GM12878 (cell line): ENCODE measurements around the gene ORAI1. TPM values are rescaled to one million over a fixed set of nuclear protein-coding genes. Genes with fewer than 3 reads are reported as not detected.

Source experiments
- ATAC-seq: fragments of 200-7000 bp; cut with Tn5 transposase; 3 replicates; pipeline ENCODE4 v1.9.1; 2020; ENCODE audit warnings: mild to moderate bottlenecking, moderate library complexity
- BruUV-seq: library from RNA; stranded (reverse); fragments of 400-500 nt; replicated peaks from 2 replicates; lab custom pipeline; 2021; lab: Mats Ljungman, UMichigan
- CTCF ChIA-PET: fragments of 300-600 bp; sonication (Branson Sonifier 250); formaldehyde crosslinking; extraction: SDS; loops from one replicate; lab custom pipeline; 2021; ENCODE audit warnings: inconsistent platforms; lab: Yijun Ruan, JAX
- POLR2A ChIA-PET: fragments of 350-600 bp; formaldehyde crosslinking; extraction: SDS; loops from one replicate; lab custom pipeline; 2021; ENCODE audit warnings: inconsistent platforms; lab: Charles Lee
- RAD21 ChIA-PET: fragments of 300-600 bp; sonication (Branson Sonifier 250); formaldehyde crosslinking; loops from one replicate; lab custom pipeline; 2023; ENCODE audit warnings: antibody characterized with exemption; ENCODE audit not compliant: unreplicated experiment; lab: Charles Lee
- SMC1A ChIA-PET: fragments of 300-600 bp; sonication (Branson Sonifier 250); formaldehyde crosslinking; loops from one replicate; lab custom pipeline; 2023; ENCODE audit not compliant: unreplicated experiment, uncharacterized antibody; lab: Charles Lee
- DNase-seq: peaks from one replicate; pipeline ENCODE4 v3.0.0-alpha.2; 2011; ENCODE audit warnings: low read depth, low spot score
- FAIRE-seq: peaks from 3 replicates; lab custom pipeline; 2011; peaks lifted over from hg19 to GRCh38; lab: Jason Lieb, UNC
- H2AFZ ChIP-seq: 2 replicates; pipeline ENCODE4 v1.6.0; 2011; ENCODE audit warnings: low read depth, low read length, control low read depth; ENCODE audit not compliant: control insufficient read depth
- H3K27ac ChIP-seq: 2 replicates; pipeline ENCODE4 v1.5.1; 2011; ENCODE audit warnings: control low read depth; ENCODE audit not compliant: control insufficient read depth, insufficient read depth
- H3K27me3 ChIP-seq, 2 experiments: replicated peaks in 1 of 2; 2 replicates each; pipeline versions ENCODE4 v1.6.0 to v1.6.1; 2011; ENCODE audit warnings: low read length in 1 of 2; ENCODE audit not compliant: control insufficient read depth in 2 of 2, insufficient read depth in 2 of 2
- H3K36me3 ChIP-seq, 2 experiments: 2 replicates each; pipeline ENCODE4 v1.5.1; 2011; ENCODE audit warnings: low read length in 1 of 2; ENCODE audit not compliant: control insufficient read depth in 2 of 2, insufficient read depth in 2 of 2
- H3K4me1 ChIP-seq: 2 replicates; pipeline ENCODE4 v1.6.1; 2011; ENCODE audit warnings: mild to moderate bottlenecking, low read length, moderate library complexity, mixed read lengths; ENCODE audit not compliant: control insufficient read depth, insufficient read depth
- H3K4me2 ChIP-seq: 2 replicates; pipeline ENCODE4 v1.6.0; 2011; ENCODE audit warnings: control low read depth; ENCODE audit not compliant: control insufficient read depth, insufficient read depth
- H3K4me3 ChIP-seq: fragments of 200-600 bp; sonication (generic); 2 replicates; pipeline ENCODE4 v1.5.1; 2016
- H3K79me2 ChIP-seq: 2 replicates; pipeline ENCODE4 v1.6.0; 2011; ENCODE audit warnings: low read length; ENCODE audit not compliant: control insufficient read depth, insufficient read depth
- H3K9ac ChIP-seq: 2 replicates; pipeline ENCODE4 v1.8.0; 2011; ENCODE audit warnings: low read length, control low read depth, mixed read lengths; ENCODE audit not compliant: control insufficient read depth, insufficient read depth
- H3K9me3 ChIP-seq: replicated peaks from 3 replicates; pipeline ENCODE4 v1.5.1; 2011; ENCODE audit warnings: mild to moderate bottlenecking, low read length; ENCODE audit not compliant: control insufficient read depth, insufficient read depth
- H4K20me1 ChIP-seq: 2 replicates; pipeline ENCODE4 v1.6.0; 2011; ENCODE audit not compliant: control insufficient read depth, insufficient read depth
- BHLHE40 ChIP-seq, 2 experiments: fragments of 450-650 bp in 1 of 2; IDR thresholded peaks; 2 replicates each; pipeline ENCODE4 v1.6.1; 2011 to 2017; ENCODE audit warnings: low read depth in 2 of 2, borderline replicate concordance in 1 of 2, improper control_type of control experiment in 1 of 2, low read length in 1 of 2, mild to moderate bottlenecking in 1 of 2
- CHD4 ChIP-seq: fragments of 200-600 bp; sonication (generic); IDR thresholded peaks from 2 replicates; pipeline ENCODE4 v1.6.1; 2016; ENCODE audit warnings: mild to moderate bottlenecking
- KAT2A ChIP-seq: conservative IDR thresholded peaks from 2 replicates; pipeline ENCODE4 v1.6.1; 2011; ENCODE audit warnings: low read depth, low read length; ENCODE audit not compliant: control insufficient read depth
- MEF2A ChIP-seq: IDR thresholded peaks from 2 replicates; pipeline ENCODE4 v1.6.1; 2011; ENCODE audit warnings: low read depth, mild to moderate bottlenecking, low read length, moderate library complexity; ENCODE audit not compliant: insufficient read depth
- NR2C2 ChIP-seq: IDR thresholded peaks from 2 replicates; pipeline ENCODE4 v1.6.1; 2011; ENCODE audit warnings: borderline replicate concordance, low read depth; ENCODE audit not compliant: control insufficient read depth, insufficient read length
- NR2F1 ChIP-seq: fragments of 450-650 bp; conservative IDR thresholded peaks from 2 replicates; pipeline ENCODE4 v1.6.1; 2017; ENCODE audit warnings: mild to moderate bottlenecking
- NRF1 ChIP-seq: conservative IDR thresholded peaks from 2 replicates; pipeline ENCODE4 v1.6.1; 2011; ENCODE audit warnings: mild to moderate bottlenecking, low read depth, low read length, improper control_type of control experiment
- PAX8 ChIP-seq: fragments of 450-650 bp; IDR thresholded peaks from 2 replicates; pipeline ENCODE4 v1.6.1; 2017; ENCODE audit warnings: mild to moderate bottlenecking, moderate library complexity
- SIX5 ChIP-seq: IDR thresholded peaks from 2 replicates; pipeline ENCODE4 v1.6.1; 2011; ENCODE audit warnings: mild to moderate bottlenecking, low read depth, low read length, moderate library complexity; ENCODE audit not compliant: severe bottlenecking
- SREBF2 ChIP-seq: IDR thresholded peaks from 2 replicates; pipeline ENCODE4 v1.6.1; 2012; ENCODE audit warnings: mild to moderate bottlenecking, low read length
- WRNIP1 ChIP-seq: IDR thresholded peaks from 2 replicates; pipeline ENCODE4 v1.6.1; 2011; ENCODE audit warnings: low read depth, low read length, improper control_type of control experiment, borderline replicate concordance
- ZNF622 ChIP-seq: fragments of 450-650 bp; IDR thresholded peaks from 2 replicates; pipeline ENCODE4 v1.6.1; 2017; ENCODE audit warnings: mild to moderate bottlenecking, inconsistent platforms
- WGBS: methylation state at CpG from one replicate; pipeline ENCODE4 v1.1.6; 2016; ENCODE audit warnings: low lambda C conversion rate; ENCODE audit not compliant: insufficient replicate concordance, insufficient coverage; ENCODE audit errors: missing lambda C conversion rate; 5-methylcytosine and 5-hydroxymethylcytosine counted together
- in situ Hi-C: fragments of 300-500 bp; cut with MboI; formaldehyde crosslinking; loops from 9 replicates; pipeline ENCODE4 v1.14.3; 2018; ENCODE audit warnings: mixed read lengths
- intact Hi-C: fragments of 100-400 bp; cut with micrococcal nuclease; formaldehyde crosslinking; loops from one replicate; pipeline ENCODE4 v1.14.2; 2022; ENCODE audit not compliant: unreplicated experiment
- polyA plus RNA-seq, 11 experiments: library from polyadenylated mRNA; depleted of rRNA in 4 of 11; unstranded in 6 of 11; stranded (reverse) in 5 of 11; fragments of >200 nt; fragmentation: Nextera tagmentation in 4 of 11; fragmentation: Illumina TruSeq in 1 of 11; extraction: Ambion mirVana in 4 of 11; extraction: Trizol in 1 of 11; gene quantifications; 1 replicate in 1 of 11; 2 replicates in 10 of 11; pipeline versions ENCODE4 v1.2.1 to v1.2.3, GENCODE V29; 2011 to 2016; ENCODE audit warnings: inconsistent platforms in 2 of 11, missing spikeins in 2 of 11, low read depth in 1 of 11
- total RNA-seq, 4 experiments: library from RNA; depleted of rRNA in 3 of 4; stranded (reverse); fragments of >200 nt in 3 of 4; fragmentation: Illumina TruSeq in 1 of 4; extraction: Trizol in 1 of 4; gene quantifications; 2 replicates each; pipeline versions ENCODE4 v1.2.1 to v1.2.3, GENCODE V29; 2013 to 2021
- TF ChIP-seq, protein P1 (sequence below): fragments of 450-650 bp; conservative IDR thresholded peaks from 2 replicates; pipeline ENCODE4 v1.6.1; 2017; ENCODE audit warnings: mild to moderate bottlenecking, moderate library complexity
- TF ChIP-seq, protein P2 (sequence below): fragments of 450-650 bp; IDR thresholded peaks from 2 replicates; pipeline ENCODE4 v1.6.1; 2014; ENCODE audit warnings: mild to moderate bottlenecking

Gene ORAI1
- total and polyA plus RNA-seq, 10 of the 15 experiments (the other 5 are each of a cell fraction or from before 2014, with no cell fraction given) = 5.5 to 33.1 (median 11.8) TPM

DNA sequence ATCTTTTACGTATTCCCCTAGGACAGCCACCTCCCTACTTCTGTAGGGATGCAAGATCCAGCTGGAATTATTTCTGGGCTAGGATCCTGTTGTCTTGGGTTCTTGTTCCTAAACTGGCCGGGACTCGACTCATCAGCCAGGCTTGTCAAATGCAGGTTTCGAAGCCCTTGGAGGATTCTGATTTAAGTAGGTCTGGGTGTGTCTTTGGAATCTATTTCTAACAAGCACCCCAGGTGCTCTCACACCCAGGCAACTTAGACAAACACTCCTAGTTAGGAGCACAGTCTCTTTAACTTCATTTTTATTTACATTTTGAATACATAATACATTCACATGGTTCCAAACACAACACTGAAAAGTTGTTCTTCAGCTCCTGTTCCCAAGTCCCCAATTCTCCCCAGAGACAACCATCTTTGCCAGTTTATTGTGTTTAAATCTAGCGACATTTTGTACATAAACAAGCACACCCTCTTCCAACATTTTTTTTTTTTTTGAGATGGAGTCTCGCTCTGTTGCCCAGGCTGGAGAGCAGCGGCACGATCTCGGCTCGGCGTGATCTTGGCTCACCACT is 22.2 kb downstream of the ORAI1 start (continued):
- TF ChIP-seq WRNIP1 (no peak), PAX8 (no peak), ZNF622 (no peak)

DNA sequence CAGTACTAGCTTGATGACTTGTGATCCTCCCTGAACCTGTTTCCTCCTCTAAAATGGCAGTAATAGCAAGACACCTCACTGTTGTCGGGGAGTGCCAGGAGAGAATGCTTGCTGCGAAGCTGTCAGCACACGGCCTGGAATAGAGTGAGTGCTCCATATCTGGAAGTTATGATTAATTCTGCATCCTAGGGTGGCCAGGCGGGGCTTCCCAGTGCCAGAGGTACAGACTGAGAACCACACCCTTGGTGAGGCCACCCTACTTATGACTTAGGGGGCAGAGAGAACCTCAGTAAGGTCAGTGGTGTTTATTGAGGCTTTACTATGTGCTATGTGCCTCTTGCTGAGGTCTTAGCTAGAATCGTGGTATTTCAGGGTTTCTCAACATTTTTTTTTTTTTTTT is 23.0 kb downstream of the ORAI1 start:
- no peaks in the 10 kb centered on the region for H3K36me3 ChIP-seq
- FAIRE-seq = no peak
- H3K27me3 ChIP-seq = no peaks in the 10 kb centered on the region
- 77% methylated on average over 5 of the region's 5 CpGs for WGBS
- intact Hi-C loops = no loop called here
- BruUV-seq = no TSS peak
- ChIA-PET SMC1A (interaction anchor here (0.9 kb wide), 1 partner anchor 22 kb away, joined by 3 read pairs; no protein-coding TSS in a partner anchor), POLR2A (interaction anchor here (0.6 to 2.5 kb wide), 4 partner anchors 10 to 826 kb away, joined by 3 to 10 read pairs (median 4); partner anchors contain the start of gene ORAI1), CTCF (interaction anchor here (1.0 to 1.3 kb wide), 2 partner anchors 10 to 12 kb away, joined by 3 read pairs; no protein-coding TSS in a partner anchor), RAD21 (no interaction called here)
- H3K27ac ChIP-seq = no peak overlapping the region
- no peak; the same call in 2 of the 3 replicates for ATAC-seq
- H3K79me2 ChIP-seq = no peaks in the 10 kb centered on the region
- H3K4me3 ChIP-seq = no peak overlapping the region
- DNase-seq = no peak
- H3K9me3 ChIP-seq = no peaks in the 10 kb centered on the region
- TF ChIP-seq SREBF2 (no peak), NR2C2 (no peak), NRF1 (no peak), SIX5 (no peak), KAT2A (no peak), NR2F1 (no peak), MEF2A (no peak), BHLHE40 (IDR thresholded peaks at IDR 0.05; ENCODE audit: borderline replicate concordance in 1 of 2, low read depth in 2 of 2, low read length in 1 of 2) (no peak), CHD4 (no peak)
- TF ChIP-seq, protein P1, sequence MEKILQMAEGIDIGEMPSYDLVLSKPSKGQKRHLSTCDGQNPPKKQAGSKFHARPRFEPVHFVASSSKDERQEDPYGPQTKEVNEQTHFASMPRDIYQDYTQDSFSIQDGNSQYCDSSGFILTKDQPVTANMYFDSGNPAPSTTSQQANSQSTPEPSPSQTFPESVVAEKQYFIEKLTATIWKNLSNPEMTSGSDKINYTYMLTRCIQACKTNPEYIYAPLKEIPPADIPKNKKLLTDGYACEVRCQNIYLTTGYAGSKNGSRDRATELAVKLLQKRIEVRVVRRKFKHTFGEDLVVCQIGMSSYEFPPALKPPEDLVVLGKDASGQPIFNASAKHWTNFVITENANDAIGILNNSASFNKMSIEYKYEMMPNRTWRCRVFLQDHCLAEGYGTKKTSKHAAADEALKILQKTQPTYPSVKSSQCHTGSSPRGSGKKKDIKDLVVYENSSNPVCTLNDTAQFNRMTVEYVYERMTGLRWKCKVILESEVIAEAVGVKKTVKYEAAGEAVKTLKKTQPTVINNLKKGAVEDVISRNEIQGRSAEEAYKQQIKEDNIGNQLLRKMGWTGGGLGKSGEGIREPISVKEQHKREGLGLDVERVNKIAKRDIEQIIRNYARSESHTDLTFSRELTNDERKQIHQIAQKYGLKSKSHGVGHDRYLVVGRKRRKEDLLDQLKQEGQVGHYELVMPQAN = no peak
- TF ChIP-seq, protein P2, sequence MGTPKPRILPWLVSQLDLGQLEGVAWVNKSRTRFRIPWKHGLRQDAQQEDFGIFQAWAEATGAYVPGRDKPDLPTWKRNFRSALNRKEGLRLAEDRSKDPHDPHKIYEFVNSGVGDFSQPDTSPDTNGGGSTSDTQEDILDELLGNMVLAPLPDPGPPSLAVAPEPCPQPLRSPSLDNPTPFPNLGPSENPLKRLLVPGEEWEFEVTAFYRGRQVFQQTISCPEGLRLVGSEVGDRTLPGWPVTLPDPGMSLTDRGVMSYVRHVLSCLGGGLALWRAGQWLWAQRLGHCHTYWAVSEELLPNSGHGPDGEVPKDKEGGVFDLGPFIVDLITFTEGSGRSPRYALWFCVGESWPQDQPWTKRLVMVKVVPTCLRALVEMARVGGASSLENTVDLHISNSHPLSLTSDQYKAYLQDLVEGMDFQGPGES = no peak
- in situ Hi-C loops = no loop called here
- no peaks in the 10 kb centered on the region for H4K20me1 ChIP-seq
- H3K4me2 ChIP-seq = no peak overlapping the region
- H2AFZ ChIP-seq = no peak overlapping the region
- no peak overlapping the region for H3K9ac ChIP-seq
- no peaks in the 10 kb centered on the region for H3K4me1 ChIP-seq
